GM11168 (cell line): ENCODE data around the gene KRTAP12-1.
"Not testable (repeated sequence)": the region's sequence is repeated elsewhere in the genome, so short reads cannot be mapped to it uniquely, and the experiment has no call there.

Source experiments
- in situ Hi-C: fragments of 300-500 bp; cut with MboI; formaldehyde crosslinking; loops from one replicate; pipeline ENCODE4 v1.12.0; 2022; ENCODE audit warnings: low sequenced_read_pairs; ENCODE audit not compliant: unreplicated experiment

The KRTAP12-1 gene

DNA sequence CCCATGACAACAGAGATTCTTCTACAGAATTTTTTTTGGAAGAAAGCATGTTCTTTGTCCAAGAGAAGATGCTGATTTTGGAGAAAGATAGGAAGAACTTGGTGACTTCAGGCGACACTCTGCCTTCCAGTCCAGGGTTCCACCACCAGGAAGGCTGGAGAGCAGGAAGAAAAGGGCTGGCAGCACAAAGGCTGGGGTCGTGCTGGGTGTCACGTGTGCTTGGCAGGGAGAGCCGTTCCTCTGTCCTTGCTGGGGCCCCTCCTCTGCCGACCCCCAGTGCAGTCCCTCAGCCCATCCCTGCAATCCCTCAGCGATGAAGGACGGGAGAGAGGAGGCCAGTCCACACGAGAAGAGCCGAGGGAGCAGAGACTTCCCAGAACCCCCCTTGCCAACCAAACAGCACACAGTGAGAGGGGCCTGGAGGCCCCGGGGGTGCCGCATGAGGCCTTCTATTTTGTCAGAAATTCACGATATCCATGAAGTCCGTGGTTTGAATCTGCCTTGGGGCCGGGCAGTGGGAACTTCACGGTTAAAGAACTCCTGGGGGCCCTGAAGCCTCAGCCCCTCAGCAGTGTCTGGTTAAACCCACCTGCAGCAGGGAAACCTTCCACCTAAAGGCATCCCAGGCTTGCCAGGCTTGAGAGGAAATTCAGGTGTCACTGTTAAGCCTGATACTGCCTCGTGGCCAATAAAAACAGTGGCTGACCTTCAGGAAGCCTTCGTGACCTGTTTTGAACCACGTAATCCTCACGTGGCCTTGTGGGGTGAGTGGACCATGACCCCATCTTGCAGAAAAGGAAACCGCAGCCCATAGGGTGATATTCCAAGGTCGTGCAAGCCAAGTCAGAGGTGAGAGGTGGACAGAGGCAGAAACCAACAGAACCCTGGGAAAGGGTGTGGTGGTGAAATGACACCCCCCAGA is 18.4 kb upstream of the KRTAP12-1 start:
- in situ Hi-C loops: no loop called here

DNA sequence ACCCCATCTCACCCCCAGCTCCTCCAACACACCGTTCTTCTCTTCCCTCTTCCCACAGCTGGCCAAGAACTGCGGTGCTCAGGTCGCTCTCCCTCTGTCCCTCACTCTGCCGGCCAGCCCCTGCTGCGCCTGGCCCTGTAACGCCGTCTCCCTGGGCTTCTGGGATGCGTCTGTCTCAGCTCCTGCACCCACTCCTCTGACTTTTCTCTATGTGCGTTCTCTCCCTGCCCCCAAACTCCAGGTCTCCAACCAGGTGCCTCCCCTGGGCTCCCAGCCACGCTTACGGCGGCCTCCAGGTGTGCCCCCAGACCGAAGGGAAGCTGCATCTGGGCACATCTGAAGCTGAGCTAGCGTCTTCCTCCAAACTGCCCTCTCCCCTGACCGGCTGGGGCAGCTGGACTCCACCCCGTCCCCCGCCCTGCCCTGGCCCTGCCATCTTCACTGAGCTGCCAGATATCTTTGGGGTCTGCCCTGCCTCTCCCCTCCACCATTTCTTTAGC is 17.6 kb upstream of the KRTAP12-1 start:
- in situ Hi-C loops: no loop called here

DNA sequence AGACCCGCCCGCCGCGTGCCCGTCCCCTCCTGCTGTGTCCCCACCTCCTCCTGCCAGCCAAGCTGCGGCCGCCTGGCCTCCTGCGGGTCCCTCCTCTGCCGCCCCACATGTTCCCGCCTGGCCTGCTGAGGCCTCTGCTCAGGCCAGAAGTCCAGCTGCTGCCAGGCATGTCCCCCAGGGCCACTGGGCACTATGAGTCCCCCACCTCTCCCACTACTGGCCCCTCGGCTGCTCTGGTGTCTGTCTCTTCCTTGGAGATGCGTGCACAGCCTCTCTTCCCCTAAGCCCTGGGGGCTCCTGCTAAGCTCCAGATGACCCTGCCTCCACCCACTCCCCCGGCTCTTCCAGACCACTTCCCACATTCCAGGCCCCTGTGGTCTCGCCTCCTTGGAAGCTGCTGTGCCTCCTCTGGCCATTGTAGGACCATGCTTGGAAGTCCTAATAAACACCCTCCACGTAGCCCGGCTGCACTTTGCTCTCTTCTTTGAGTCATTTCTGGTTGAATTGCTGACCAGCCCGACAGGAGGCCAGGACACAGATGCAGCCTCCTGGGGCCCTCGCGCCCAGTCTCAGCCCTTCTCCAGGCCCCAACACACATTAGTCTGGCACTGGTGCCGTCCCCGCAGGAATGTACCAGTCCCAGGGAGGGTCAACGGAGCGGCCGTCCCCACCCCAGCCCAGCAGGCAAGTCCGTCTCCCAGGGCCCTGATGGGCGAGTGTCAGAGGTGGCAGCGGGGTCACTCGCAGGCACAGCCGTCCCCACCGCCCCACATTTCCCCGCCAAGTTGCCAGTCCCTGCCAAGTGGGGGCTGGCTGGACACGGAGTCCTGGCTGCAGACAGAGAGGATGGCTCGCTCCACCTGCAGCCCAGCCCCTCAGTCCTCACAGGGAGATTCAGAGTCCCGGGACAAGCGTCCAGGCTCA is 16.1 kb upstream of the KRTAP12-1 start:
- in situ Hi-C loops: no loop called here

DNA sequence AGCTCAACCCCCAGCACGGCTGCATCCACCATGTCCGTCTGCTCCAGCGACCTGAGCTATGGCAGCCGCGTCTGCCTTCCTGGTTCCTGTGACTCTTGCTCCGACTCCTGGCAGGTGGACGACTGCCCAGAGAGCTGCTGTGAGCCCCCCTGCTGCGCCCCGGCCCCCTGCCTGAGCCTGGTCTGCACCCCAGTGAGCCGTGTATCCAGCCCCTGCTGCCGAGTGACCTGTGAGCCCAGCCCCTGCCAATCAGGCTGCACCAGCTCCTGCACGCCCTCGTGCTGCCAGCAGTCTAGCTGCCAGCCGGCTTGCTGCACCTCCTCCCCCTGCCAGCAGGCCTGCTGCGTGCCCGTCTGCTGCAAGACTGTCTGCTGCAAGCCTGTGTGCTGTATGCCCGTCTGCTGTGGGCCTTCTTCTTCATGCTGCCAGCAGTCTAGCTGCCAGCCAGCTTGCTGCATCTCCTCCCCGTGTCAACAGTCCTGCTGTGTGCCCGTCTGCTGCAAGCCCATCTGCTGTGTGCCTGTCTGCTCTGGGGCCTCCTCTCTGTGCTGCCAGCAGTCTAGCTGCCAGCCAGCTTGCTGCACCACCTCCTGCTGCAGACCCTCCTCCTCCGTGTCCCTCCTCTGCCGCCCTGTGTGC is 15.3 kb upstream of the KRTAP12-1 start, which contains the start of gene KRTAP10-12:
TSS of gene KRTAP10-12 (plus strand) at position 1 of the 639 bp plus-strand sequence. CDS start at position 31, 30 bp downstream.
- in situ Hi-C loops: not testable (repeated sequence)

DNA sequence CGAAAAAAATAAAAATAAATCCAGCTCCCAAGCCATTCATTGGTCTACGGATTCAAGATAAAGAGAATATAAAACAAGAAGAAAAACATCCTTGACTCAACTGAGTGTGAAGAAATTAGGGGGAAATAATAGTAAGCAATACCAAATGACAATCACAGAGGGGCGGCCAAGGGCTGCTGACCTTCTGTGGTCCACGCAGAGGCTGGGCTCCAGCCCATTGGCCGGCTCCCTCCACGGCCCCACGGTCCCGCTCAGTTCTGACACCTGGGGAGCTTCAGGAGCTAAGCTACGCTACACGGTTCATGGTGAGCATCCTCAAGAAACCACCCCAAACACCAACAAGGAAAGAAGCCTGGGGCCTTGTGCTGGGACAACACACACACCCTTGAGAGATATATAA is 14.6 kb upstream of the KRTAP12-1 start:
- in situ Hi-C loops: no loop called here

DNA sequence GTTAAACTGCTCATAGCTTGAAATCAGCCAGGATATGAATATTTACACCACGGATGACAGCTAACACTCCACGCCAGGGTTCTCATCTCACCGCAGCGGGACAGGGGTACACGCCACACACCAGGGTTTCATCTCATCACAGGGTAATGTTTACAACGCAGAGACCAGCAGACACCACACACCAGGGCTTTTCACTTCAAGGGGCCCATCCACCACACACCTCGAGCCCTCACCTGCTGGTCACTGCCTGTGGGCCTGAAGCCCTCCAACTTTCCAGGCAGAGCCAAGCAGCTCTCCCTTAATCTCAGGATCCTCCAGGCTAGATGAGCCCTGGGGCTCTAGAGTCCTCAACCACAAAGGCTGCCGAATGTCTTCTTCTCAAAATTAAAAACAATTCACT is 13.7 kb upstream of the KRTAP12-1 start:
- in situ Hi-C loops: no loop called here

DNA sequence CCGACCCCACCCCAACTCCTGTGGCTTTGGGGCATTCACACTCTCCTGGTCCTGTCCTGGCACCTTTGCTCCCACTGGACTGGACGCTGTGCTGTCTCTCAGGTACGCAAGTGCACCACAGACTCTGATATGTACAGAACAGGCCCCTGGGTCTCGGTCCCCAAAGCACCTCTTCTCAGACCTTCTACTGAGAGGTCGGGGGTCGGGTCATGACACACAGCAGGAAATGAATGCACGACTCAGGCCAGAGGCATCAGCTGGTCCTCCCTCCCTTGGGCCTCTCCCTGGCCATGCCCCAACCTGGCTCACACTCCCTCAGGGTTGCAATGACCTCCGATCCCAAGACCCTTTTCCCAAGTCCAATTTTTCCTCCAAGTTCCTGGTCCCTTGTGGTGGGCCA is 13.2 kb upstream of the KRTAP12-1 start:
- in situ Hi-C loops: no loop called here

DNA sequence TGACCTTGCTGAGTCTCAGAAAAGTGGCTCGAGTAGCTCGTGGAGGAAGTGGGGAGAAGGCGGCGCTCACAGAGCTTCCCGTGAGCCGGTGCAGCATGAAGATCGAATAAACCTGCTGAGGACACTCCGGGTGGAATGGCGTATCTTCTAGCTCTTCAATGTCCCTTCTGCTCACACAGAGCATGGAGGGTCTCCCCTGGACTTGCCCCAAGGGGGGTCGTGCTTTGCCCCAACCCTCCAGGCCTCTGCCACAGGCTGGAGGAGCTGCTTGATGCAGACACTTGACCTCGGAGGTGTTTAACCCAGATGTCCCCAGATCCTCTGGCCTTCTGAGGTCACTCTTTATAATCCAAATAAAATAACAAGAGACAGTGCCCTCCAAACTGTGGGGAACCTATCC is 12.8 kb upstream of the KRTAP12-1 start:
- in situ Hi-C loops: no loop called here

DNA sequence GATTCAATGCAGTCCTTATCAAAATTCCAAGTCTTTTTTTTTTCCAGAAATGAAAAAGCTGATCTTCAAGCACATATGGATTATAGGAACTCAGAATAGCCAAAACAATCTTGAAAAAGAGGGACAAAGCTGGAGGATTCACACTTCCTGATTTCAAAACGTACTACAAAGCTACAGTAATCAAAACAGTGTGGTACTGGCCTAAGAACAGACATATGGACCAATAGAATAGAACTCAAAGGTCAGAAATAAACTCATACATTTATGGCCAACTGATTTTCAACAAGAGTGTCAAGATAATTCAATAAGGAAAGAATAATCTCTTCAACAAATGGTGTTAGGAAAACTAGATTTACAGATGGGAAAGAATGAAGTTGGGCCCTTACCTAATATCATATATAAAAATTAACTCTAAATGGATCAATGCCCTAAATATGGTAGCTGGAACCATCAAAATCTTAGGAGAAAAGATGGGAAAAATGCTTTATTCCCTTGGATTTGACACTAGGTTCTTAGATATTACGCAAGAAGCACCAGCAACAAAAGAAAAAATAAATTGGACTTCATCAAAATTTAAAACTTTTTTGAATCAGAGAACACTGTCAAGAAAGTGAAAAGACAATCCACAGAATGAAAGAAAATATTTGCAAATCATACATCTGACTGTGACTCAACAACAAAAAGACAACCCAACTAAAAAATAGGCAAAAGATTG is 11.0 kb upstream of the KRTAP12-1 start:
- in situ Hi-C loops: no loop called here

DNA sequence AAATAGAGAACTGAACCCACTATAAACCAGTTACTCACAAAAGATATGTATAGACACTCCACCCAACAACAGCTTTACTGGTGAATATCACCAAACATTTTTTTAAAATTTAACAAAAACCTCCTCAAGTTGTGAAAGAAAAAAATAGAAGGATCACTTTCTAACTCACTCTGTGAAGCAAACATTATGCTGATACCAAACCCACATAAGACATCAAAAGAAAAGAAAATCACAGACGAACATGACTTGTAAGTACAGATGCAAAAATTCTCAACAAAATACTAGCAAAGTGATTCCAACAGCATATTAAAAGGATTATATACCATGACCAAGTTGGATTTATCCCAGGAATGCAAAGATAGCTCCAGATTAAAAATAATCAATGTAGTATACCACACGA is 9.7 kb upstream of the KRTAP12-1 start:
- in situ Hi-C loops: no loop called here

DNA sequence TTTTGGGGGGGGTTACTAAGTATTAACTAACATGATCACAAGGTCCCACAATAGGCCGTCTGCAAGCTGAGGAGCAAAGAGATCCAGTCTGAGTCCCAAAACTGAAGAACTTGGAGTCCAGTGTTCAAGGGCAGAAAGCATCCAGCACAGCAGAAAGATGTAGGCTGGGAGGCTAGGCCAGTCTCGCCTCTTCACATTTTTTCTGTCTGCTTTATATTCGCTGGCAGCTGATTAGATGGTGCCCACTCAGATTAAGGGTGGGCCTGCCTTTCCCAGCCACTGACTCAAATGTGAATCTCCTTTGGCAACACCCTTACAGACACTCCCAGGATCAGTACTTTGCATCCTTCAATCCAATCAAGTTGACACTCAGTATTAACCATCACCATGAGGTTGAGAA is 7.8 kb upstream of the KRTAP12-1 start:
- in situ Hi-C loops: not testable (repeated sequence)

DNA sequence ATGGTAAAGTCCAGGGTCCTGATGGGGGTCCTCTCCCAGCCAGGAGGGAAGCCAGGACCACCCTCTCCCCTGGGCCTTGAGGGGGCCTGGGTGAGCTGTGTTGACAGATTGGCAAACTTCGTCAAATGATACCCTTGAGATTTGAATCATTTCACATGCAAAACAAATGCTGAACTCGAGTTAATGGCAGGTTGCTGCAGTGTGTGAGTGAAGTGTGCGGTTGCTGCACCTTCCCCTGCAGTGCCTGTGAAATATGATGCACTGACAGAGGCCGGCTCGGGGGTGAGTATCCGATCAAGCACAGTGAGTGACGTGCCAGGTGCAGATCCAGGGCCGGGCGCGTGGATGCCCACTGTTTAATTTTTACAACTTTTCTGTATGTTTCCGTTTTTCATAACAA is 5.7 kb upstream of the KRTAP12-1 start:
- in situ Hi-C loops: no loop called here

DNA sequence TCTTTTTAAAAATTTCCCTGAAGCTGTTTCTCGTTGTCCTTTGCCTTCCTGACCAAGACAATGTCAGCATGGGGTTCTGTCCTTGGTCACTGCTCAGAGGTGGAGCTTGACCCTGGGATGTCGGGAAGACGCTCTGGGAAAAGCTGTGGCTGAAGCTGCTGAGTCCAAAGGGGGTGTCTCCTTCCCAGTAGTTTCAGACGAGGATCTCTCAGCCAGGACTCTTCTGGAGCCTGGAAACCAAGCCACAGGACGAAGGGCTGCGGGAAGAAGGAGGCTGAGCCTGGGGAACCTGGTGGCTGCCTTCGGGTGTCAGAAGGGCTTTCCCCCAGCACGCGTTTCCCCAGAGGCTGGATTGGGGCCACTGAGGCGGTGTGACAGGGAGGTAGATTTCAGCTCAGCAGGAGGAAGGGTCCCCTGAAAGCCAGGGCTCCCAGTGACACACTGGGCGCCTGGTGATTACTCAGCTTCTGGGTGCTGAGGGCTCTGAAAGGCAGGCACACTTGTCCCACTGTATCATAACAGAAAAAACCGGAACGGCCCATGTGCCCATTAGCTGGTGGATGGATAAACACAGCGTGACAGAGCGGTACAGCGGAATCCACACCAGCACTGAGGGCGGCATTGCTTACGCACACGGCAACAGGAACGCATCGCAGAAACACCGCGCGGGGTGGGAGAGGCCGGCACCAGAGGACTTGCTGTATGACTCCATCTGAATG is 5.0 kb upstream of the KRTAP12-1 start:
- in situ Hi-C loops: no loop called here

DNA sequence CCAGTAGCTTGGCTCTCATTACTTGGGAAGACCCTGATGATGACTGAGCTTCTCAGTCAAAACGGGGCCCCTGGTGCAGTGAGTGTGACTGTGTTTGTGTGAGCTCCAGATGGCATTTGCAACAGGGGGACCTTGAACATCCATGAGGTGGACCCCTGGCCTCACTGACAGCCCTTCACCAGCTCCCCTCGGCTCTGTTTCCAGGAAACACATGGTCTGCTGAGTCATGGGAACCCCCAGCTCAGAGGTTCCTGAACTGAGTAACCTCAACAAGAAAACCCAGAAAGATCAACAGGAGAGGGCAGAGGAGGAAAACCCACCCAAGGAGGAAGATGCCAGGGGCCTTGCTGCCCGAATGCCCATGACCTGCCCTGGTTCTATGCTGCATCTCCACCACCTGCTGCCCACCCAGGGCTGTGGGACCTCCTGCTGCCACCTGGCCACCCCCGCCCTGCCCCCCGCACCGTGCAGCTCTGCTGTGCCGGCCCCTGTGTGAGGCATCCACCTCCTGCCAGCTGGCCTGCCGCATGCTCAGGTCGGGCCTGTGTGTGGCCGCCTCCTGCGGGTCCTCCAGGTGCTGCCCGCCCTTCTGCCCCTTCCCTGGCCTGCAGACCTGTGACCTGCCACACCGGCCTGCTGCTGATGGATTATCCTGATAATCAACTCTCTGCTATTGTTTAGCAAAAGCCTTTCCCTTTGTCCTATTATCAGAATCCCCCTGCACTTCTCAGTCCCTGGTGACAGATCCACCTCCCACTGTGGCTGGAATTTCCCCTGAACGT is 4.2 kb upstream of the KRTAP12-1 start:
- in situ Hi-C loops: no loop called here

DNA sequence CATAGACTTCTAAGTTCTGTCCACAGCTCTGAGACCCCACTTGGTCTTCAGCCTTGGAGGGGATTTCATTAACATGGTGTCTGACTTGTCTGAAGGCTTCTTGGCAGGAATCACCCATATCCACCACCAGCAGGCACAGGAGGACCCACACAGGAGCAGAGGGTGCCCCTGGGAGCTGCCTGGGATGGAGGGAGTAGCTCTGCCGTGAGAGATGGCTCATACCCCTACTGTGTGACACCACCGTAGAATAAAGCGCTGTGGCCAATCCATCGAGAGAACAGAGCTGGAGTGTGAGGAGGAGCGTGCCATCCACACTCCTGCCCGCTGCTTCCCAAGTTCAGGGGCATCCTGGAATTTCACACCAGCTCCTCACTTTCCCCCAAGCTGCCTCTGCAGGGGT is 3.1 kb upstream of the KRTAP12-1 start:
- in situ Hi-C loops: not testable (repeated sequence)

DNA sequence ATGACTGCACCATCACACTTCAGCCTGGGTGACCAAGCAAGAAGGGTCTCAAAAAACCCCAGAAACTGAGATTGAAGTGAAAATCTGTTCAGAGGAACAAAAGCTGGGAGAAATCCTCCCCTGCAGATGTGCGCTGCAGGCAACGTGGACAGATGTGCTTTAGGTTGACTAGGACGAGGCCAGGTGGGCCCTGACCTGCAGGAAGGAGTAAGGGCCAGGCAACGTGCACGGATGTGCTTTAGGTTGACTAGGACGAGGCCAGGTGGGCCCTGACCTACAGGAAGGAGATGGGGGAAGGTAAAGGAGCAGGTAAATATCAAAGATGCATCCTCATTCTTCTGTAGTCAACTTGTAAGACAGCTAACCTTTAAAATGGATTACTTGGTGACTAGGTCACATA is 2.5 kb upstream of the KRTAP12-1 start:
- in situ Hi-C loops: no loop called here

DNA sequence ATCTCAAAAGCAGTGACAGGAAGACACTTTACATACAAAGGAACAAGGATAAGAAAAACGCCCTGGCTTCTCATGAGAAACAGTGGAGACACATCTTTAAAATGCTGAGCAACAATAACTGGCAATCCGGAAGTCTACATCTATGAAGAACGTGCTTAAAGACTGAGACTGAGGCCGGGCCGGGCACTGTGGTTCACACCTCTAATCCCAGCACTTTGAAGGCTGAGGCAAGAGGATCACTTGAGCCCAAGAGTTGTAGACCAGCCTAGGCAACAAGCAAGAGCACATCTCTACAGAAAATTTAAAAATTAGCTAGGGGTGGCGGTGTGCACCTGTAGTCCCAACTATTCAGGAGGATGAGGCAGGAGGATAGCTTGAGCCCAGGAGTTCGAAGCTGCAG is 2.1 kb upstream of the KRTAP12-1 start:
- in situ Hi-C loops: no loop called here

DNA sequence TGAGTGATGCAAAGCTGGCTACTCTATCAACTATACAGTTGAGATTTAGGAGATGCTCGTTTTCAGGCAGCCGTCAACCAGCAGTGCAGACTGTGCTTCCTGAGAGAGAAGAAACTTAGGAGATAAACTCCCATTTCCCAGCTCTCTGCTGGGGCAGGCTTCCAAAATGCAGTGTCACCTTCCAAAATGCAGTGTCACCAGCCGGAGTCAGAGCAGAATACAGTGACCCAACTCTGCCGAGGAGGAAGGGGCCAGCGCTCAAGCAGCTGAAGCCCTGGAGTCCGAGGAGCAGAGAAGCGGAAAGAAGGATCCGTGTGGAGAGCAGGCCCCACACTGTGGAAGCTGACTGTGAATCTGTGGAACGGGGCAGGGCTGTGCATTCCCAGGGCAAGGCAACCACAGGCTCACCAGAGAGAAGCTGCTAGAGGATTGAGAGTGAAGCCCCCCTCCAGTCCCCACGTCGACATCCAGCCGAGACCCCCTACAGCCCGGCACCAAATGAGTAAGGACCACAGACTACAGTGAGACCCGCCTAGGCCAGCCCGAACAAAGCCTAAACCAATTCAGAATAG is 703 bp upstream of the KRTAP12-1 start:
- in situ Hi-C loops: no loop called here
